GM23248 (cell line): ENCODE results near the gene ZNF746.

Experiments
- EZH2 ChIP-seq: fragments of 200-600 bp; sonication (generic); IDR thresholded peaks from 2 replicates; pipeline ENCODE4 v1.6.1; 2018; ENCODE audit warnings: antibody characterized with exemption, mild to moderate bottlenecking; ENCODE audit not compliant: insufficient read depth, poor library complexity, severe bottlenecking
- EZH2phosphoT487 ChIP-seq: fragments of 200-600 bp; sonication (generic); IDR thresholded peaks from 2 replicates; pipeline ENCODE4 v1.6.1; 2018; ENCODE audit warnings: antibody characterized with exemption, moderate library complexity, mild to moderate bottlenecking, low read depth; ENCODE audit not compliant: insufficient read depth

- TF ChIP-seq EZH2 (no peak), EZH2phosphoT487 (no peak)
Observed at GRCh38 chr7:149544028-149544427, 46.4 kb upstream of the ZNF746 start.
